Left lobe of liver (tissue), 2 donors: Measurements from ENCODE around the gene ZNF577. TPM values are rescaled to one million over a fixed set of nuclear protein-coding genes. Genes with fewer than 3 reads are reported as not detected.
A peak's percentile ranks its signal among the peaks of the same experiment; 100 is the strongest.

Experiments
- ATAC-seq: fragments of 200-7000 bp; cut with Tn5 transposase; one replicate; pipeline ENCODE4 v1.9.1; 2020; ENCODE audit warnings: mild to moderate bottlenecking, moderate library complexity
- DNase-seq: peaks from one replicate; pipeline ENCODE4 v3.0.0-alpha.2; 2020; ENCODE audit warnings: low spot score
- total RNA-seq: library from RNA; stranded (reverse); gene quantifications from one replicate; pipeline ENCODE4 v1.2.1, GENCODE V29; 2021
- donor health status: DM: no; HTN: no; CAD: no; lungs with moderate emphysema.
- donor health status: DM: no; HTN: yes; CAD: no.

ZNF577 gene
- total RNA-seq, 1 donor from 2014 or later = 5.9 TPM

GRCh38 chr19:51873097-51873496 lies 14.7 kb downstream of the ZNF577 start:
- no peak for DNase-seq
- no peak for ATAC-seq

GRCh38 chr19:51861870-51862622 lies 25.7 kb downstream of the ZNF577 start:
- no peak for ATAC-seq
- DNase-seq = no peak

DNA sequence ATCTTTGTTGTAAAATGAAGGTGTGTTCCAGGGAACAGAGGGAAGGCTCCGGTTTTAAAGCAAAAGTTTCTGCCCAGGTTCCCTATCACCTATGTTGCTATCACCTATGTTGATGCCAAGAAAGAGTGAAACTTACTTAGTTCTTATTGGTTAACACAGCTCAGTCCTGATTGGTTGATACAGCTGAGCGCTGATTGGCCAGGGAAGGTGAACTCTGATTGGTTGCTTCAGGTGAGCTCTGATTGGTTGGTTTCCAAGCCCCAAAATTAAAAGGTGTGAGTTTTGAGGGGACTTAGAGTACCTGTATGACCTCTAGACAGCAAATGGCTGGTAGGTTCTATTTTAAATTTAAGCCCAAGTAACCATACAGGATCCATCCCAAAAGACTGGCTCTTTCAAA lies 50.6 kb downstream of the ZNF577 start:
- no peak for ATAC-seq
- no peak for DNase-seq

DNA sequence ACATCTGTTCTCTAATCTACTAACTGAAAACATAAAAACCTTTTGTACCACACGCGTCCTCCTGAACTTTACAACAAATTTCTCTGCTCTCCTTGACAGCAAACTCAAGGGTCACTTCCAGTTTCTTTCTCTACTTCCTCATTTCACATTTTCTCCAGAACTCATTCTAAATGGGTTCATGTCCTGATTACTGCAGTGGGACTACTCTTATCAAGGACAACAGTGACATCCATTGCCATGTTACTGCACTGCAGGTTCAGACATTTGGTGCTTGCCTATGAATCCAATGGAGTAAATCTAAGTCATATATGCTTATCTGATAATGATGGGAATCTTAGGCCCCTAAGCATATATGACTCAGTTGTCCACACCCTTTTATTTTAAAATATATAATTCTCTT lies 57.5 kb downstream of the ZNF577 start:
- peak; percentile 34 for ATAC-seq
- no peak for DNase-seq

- DNase-seq (no peak), ATAC-seq (peak; percentile 30)
These were observed 63.3 kb downstream of the ZNF577 start for GRCh38 chr19:51824281-51825005.

DNA sequence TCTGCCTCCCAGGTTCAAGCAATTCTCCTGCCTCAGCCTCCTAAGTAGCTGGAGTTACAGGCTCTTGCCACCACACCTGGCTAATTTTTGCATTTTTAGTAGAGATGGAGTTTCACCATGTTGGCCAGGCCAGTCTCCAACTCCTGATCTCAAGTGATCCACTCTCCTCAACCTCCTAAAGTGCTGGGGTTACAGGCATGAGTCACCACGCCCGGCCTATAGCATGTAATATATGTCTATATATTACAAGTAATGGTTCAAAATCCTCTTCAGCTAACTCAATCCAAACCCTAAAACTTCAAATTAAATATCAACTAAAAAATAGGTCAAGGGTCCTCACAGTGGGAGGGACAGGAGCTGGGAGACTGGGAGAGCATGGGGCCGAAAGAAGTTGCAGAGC lies 64.8 kb downstream of the ZNF577 start:
- ATAC-seq = no peak

GRCh38 chr19:51822325-51822724 lies 65.4 kb downstream of the ZNF577 start:
- DNase-seq (no peak), ATAC-seq (no peak)

More for the DNA sequence above, 64.8 kb downstream of the ZNF577 start:
- no peak for DNase-seq

DNA sequence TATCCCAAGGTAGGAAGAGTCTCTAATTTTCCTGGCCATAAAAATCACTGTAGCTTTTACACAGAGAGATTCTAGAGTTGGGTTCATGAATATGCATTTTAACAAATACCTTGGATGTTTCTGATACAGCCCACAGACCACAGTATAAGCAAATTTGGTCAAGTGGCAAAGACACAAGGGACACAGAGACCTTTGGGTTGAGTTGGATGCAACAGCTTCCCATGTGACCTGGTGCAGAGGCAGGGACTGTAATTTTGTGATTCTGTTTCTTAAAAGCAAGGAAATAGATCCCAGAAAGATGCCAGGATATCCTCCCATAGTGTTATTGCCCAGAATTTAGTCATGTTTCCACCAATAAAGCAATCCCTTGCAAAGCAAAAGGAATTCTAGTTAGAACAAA lies 65.8 kb downstream of the ZNF577 start:
- no peak for ATAC-seq
- DNase-seq = no peak

DNA sequence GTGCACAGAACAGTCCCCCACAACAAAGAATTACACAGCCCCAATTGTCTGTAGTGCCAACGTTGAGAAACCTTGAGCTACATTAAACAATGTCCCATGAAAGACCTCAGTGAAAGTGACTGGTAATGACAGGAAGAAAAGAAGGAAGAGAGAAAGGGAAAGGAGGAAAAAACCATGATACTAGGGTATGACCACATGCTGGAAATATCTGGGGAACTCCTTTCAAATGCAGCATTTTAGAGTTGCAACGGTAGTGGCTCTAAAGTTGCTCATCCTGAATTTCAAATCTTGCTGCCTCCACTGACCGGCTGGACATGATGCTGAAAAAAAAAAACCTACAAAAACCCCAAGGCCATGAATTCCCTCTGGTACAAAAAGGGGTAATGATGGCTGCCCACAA lies 66.3 kb downstream of the ZNF577 start:
- no peak for DNase-seq
- no peak for ATAC-seq

Other genes with a start within 250 kb of the ZNF577 start
- gene SIGLEC14, start 241.1 kb downstream of the ZNF577 start, total RNA-seq = 2.6 TPM
- 4.3 TPM for gene SPACA6, start 194.6 kb downstream of the ZNF577 start, total RNA-seq
- gene HAS1, start 164.0 kb downstream of the ZNF577 start, total RNA-seq = not detected
- 1.4 TPM for gene FPR1, start 136.1 kb downstream of the ZNF577 start, total RNA-seq
- gene FPR2, start 126.8 kb downstream of the ZNF577 start, total RNA-seq = 0.73 TPM
- 1.6 TPM for gene FPR3, start 92.8 kb downstream of the ZNF577 start, total RNA-seq
- gene ZNF649, start 17.1 kb upstream of the ZNF577 start, total RNA-seq = 2.7 TPM
- gene ZNF613, start 39.5 kb upstream of the ZNF577 start, total RNA-seq = 1.5 TPM
- 2.7 TPM for gene ZNF350, start 98.9 kb upstream of the ZNF577 start, total RNA-seq
- 4.4 TPM for gene ZNF615, start 120.3 kb upstream of the ZNF577 start, total RNA-seq
- gene ZNF614, start 140.4 kb upstream of the ZNF577 start, total RNA-seq = 0.96 TPM
- 3.0 TPM for gene ZNF432, start 160.9 kb upstream of the ZNF577 start, total RNA-seq
- gene ZNF841, start 207.8 kb upstream of the ZNF577 start, total RNA-seq = 5.5 TPM